ENCODE results near the gene OR10W1. TPM values are rescaled to one million over a fixed set of nuclear protein-coding genes. Genes with fewer than 3 reads are reported as not detected.

OR10W1 gene
- total RNA-seq, 6 donors from 2014 or later: not detected

DNA sequence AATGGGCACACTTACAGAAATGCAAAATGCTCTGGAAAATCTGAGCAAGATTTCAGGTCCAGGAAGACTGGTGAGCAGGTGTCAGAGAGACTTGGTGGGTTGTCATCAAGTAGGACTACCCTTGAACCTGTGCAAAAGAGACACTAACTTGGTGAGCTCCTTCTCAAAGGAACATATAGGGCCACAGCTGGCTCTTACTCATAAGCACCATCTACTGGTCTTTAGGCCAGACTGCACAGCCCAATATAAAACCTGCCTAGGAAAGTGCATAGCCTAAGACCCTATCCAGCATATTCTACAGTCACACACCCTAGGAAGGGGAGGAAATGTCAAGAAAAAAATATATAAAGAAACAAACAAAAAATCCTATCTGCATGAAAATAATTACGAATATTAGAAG lies 18.2 kb upstream of the OR10W1 start:
- Histone ChIP-seq H3K36me3 (no peaks in the 10 kb centered on the region), H3K27ac (no peak overlapping the region), H3K4me3 (no peak overlapping the region), H3K9me3 (no peaks in the 10 kb centered on the region), H3K27me3 (no peaks in the 10 kb centered on the region), H3K4me1 (no peaks in the 10 kb centered on the region)
- TF ChIP-seq EP300 (IDR thresholded peaks at IDR 0.05): no peak
- TF ChIP-seq POLR2A (IDR thresholded peaks at IDR 0.05): no peak
- TF ChIP-seq POLR2AphosphoS5 (IDR thresholded peaks at IDR 0.05): no peak
- TF ChIP-seq, protein P1, sequence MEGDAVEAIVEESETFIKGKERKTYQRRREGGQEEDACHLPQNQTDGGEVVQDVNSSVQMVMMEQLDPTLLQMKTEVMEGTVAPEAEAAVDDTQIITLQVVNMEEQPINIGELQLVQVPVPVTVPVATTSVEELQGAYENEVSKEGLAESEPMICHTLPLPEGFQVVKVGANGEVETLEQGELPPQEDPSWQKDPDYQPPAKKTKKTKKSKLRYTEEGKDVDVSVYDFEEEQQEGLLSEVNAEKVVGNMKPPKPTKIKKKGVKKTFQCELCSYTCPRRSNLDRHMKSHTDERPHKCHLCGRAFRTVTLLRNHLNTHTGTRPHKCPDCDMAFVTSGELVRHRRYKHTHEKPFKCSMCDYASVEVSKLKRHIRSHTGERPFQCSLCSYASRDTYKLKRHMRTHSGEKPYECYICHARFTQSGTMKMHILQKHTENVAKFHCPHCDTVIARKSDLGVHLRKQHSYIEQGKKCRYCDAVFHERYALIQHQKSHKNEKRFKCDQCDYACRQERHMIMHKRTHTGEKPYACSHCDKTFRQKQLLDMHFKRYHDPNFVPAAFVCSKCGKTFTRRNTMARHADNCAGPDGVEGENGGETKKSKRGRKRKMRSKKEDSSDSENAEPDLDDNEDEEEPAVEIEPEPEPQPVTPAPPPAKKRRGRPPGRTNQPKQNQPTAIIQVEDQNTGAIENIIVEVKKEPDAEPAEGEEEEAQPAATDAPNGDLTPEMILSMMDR (IDR thresholded peaks at IDR 0.05): peak in 4 of 6 experiments; percentile 11 to 26 (median 18)
- DNase-seq (no peak), ATAC-seq (ENCODE audit: low FRiP score in 2 of 2) (peak in 1 of 2 donors; percentile 37)
- 10 to 29% methylated on average over 1 of the region's 1 CpG for WGBS, 2 donors

DNA sequence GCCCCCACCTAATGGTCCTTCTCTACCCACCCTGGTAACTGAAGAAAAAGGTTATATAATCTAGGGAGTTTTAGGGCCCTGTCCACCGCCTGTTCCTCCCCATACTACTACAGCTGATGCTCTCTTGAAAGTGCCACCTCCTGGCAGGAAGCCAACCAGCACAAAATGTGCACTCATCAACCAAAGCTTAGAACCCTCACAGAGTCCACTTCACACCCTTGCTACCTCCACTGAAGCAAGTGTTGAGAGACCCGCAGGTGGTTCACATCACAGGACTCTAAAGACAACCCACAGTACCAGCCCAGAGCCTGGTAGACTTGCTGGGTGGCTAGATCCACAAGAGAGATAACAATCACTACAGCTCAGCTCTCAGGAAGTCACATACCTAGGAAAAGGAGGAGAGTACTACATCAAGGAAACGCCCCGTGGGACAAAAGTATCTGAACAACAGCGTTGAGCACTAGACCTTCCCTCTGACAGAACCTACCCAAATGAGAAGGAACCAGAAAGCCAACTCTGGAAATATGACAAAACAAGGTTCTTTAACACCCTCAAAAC lies 17.5 kb upstream of the OR10W1 start:
- Histone ChIP-seq H3K4me1 (no peaks in the 10 kb centered on the region), H3K27ac (no peak overlapping the region), H3K9me3 (no peaks in the 10 kb centered on the region), H3K36me3 (no peaks in the 10 kb centered on the region), H3K4me3 (no peak overlapping the region), H3K27me3 (no peaks in the 10 kb centered on the region)
- WGBS, 2 donors: 30 to 56% methylated on average over 5 of the region's 5 CpGs
- ATAC-seq (ENCODE audit: low FRiP score in 2 of 2) (no peak), DNase-seq (no peak)
- TF ChIP-seq, protein P1 (IDR thresholded peaks at IDR 0.05): no peak
- no peak for TF ChIP-seq EP300 (IDR thresholded peaks at IDR 0.05)
- no peak for TF ChIP-seq POLR2AphosphoS5 (IDR thresholded peaks at IDR 0.05)
- TF ChIP-seq POLR2A (IDR thresholded peaks at IDR 0.05): no peak

DNA sequence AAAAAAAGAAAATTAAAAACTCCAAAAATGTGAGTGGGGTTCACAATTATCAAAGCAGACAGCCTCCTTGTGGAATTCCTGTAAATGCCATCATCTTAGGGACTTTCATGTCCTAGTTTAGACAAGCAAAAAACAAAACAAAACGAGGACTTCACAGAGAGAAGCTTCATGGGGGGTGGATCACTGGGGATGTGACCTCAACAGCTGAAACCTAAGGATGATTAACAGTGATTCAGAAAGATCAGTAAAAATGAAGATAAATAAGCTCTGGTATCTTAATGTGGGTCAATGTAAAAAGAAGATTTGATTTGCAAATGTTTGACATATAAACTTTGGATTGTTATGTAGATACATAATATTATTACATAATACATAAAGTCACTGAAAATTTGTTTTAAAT lies 8.1 kb upstream of the OR10W1 start:
- DNase-seq (no peak), ATAC-seq (ENCODE audit: low FRiP score in 2 of 2) (no peak)
- Histone ChIP-seq H3K27me3 (no peaks in the 10 kb centered on the region), H3K36me3 (no peaks in the 10 kb centered on the region), H3K4me3 (no peak overlapping the region), H3K27ac (no peak overlapping the region), H3K9me3 (no peaks in the 10 kb centered on the region), H3K4me1 (no peaks in the 10 kb centered on the region)
- TF ChIP-seq POLR2A (IDR thresholded peaks at IDR 0.05) (no peak), POLR2AphosphoS5 (IDR thresholded peaks at IDR 0.05) (no peak), EP300 (IDR thresholded peaks at IDR 0.05) (no peak)
- TF ChIP-seq, protein P1 (IDR thresholded peaks at IDR 0.05): no peak
- WGBS, 2 donors: 46 to 52% methylated on average over 1 of the region's 1 CpG

DNA sequence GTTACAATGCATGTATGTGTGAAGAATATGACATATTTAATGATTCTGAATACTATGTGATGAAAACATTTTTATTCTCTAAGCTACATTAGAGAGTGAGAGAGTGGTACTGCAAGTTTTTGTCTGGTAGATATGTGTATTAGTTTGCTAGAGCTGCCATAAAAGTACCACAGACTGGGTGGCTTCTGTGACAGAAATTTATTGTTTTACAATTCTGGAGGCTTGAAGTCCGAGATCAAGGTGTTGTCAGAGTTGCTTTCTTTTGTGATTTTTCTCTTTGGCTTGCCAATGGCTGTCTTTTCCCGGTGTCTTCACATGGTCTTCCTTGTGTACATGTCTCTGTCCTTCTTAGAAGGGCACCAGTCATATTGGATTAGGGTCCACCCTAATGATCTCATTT lies 6.9 kb upstream of the OR10W1 start:
- Histone ChIP-seq H3K27ac (no peak overlapping the region), H3K9me3 (no peaks in the 10 kb centered on the region), H3K4me3 (no peak overlapping the region), H3K4me1 (no peaks in the 10 kb centered on the region), H3K27me3 (no peaks in the 10 kb centered on the region), H3K36me3 (no peaks in the 10 kb centered on the region)
- DNase-seq: no peak
- WGBS, 2 donors: 68 to 92% methylated on average over 2 of the region's 2 CpGs
- TF ChIP-seq POLR2A (IDR thresholded peaks at IDR 0.05): no peak
- no peak for TF ChIP-seq POLR2AphosphoS5 (IDR thresholded peaks at IDR 0.05)
- TF ChIP-seq, protein P1 (IDR thresholded peaks at IDR 0.05): no peak
- TF ChIP-seq EP300 (IDR thresholded peaks at IDR 0.05): no peak
- no peak for ATAC-seq (ENCODE audit: low FRiP score in 2 of 2)

DNA sequence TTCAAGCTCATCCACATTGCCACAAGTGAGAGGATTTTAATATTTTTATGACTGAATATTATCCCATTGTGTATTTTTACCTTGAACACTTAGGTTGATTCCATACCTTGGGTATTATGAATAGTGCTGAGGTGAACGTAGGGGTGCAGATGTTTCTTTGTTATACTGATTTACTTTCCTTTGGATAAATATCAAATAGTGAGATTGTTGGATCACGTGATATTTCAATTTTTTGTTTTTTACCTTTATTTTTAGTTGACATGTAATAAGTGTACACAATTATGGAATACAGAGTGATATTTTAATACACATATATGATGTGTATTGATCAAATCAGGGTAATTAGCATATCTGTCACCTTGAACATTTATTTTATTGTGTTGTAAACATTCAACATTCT lies 8.1 kb downstream of the OR10W1 start:
- Histone ChIP-seq H3K27ac (no peak overlapping the region), H3K36me3 (no peaks in the 10 kb centered on the region), H3K4me1 (no peaks in the 10 kb centered on the region), H3K27me3 (no peaks in the 10 kb centered on the region), H3K4me3 (no peak overlapping the region), H3K9me3 (peaks cover 0 to 7% (median 0%) of the 10 kb centered on the region in 4 donors)
- no peak for DNase-seq
- no peak for TF ChIP-seq POLR2AphosphoS5 (IDR thresholded peaks at IDR 0.05)
- no peak for TF ChIP-seq EP300 (IDR thresholded peaks at IDR 0.05)
- TF ChIP-seq, protein P1 (IDR thresholded peaks at IDR 0.05): no peak
- TF ChIP-seq POLR2A (IDR thresholded peaks at IDR 0.05): no peak
- ATAC-seq (ENCODE audit: low FRiP score in 2 of 2): no peak
- WGBS, 2 donors: 75 to 80% methylated on average over 2 of the region's 2 CpGs
